Activated effector memory CD4-positive, alpha-beta T cell treated with anti-CD3 and anti-CD28 coated beads, Interleukin-2, amount 50 U/mL, for 16 hours (primary cell): ENCODE results near the gene TP53RK.
A peak's percentile ranks its signal among the peaks of the same experiment; 100 is the strongest.

Source experiments
- DNase-seq: peaks from one replicate; pipeline ENCODE4 v3.0.0-alpha.2; 2020

Gene TP53RK

DNA sequence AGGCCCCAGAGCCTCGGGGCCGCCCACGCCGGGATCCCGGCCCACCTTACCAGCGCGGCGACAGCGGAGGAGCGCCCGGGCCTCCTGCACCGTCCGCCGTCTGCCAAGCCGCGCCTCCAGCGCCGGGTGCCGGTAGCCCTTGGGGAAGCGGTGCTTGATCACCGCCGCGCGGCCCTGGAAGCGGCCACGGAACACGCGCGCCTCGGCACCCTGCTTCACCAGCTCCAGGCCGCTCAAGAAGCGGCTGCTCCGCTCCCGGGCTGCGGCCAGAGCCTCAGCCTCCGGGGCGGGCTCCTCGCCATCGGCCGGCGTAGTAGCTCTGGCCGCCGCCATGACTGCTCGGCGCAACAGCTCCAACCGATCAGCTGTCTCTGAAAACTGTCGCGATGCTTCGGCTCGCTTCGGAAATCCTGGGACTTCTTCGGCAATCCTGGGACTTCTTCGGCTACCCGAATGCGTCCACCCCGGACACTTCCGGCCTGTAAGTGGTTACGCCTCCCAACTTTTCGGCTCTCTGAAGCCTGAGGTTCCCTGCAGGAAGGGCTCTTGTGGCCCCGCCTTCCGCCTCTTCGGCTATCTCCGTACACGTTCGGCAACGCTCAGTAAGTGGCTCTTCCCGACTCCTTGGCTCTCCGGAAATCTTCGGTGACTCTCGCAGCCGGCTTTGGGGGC, at the start of gene TP53RK:
Gene TP53RK (minus strand): TSS at position 363 of the 672 bp plus-strand sequence. CDS start 30 bp downstream, at position 333.
- peak; percentile 98 for DNase-seq

DNA sequence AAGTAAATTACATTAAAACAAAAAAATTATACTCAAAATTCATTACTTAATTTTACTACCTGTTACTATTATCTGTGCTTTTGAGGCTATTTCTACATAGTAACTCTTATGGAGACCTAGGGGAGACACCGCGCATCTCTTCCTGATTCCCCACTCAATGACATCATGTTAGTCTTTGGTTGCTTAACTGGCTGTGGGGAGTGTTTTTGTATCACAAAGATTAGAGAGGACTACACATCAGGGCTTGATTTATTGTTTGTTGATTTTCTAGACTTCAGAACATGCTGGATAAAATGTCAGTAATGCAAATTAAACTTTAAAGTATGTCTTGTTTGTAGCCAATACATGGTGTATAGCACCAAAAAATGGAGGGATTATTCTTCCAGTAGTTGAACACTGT, 46.2 kb upstream of the TP53RK start:
- no peak for DNase-seq

DNA sequence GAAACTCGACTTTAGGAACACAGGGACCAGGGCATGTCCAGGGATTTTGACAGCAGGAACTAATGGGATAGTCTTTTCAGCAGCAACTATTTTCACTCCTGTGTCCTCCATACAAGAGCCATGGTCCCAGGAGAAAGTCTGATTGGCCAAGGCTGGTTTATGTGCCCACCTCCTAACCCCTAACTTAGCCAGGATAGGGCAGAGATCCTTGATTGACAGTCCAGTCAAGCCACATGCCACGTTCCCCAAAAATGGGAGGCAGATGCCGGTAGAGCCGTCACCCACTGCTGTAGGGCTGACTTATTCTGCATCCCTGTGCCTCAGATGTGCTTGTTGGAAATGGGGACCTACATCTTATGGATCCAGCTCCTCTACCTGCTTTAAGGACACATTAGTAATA, 42.5 kb upstream of the TP53RK start:
- DNase-seq = no peak

DNA sequence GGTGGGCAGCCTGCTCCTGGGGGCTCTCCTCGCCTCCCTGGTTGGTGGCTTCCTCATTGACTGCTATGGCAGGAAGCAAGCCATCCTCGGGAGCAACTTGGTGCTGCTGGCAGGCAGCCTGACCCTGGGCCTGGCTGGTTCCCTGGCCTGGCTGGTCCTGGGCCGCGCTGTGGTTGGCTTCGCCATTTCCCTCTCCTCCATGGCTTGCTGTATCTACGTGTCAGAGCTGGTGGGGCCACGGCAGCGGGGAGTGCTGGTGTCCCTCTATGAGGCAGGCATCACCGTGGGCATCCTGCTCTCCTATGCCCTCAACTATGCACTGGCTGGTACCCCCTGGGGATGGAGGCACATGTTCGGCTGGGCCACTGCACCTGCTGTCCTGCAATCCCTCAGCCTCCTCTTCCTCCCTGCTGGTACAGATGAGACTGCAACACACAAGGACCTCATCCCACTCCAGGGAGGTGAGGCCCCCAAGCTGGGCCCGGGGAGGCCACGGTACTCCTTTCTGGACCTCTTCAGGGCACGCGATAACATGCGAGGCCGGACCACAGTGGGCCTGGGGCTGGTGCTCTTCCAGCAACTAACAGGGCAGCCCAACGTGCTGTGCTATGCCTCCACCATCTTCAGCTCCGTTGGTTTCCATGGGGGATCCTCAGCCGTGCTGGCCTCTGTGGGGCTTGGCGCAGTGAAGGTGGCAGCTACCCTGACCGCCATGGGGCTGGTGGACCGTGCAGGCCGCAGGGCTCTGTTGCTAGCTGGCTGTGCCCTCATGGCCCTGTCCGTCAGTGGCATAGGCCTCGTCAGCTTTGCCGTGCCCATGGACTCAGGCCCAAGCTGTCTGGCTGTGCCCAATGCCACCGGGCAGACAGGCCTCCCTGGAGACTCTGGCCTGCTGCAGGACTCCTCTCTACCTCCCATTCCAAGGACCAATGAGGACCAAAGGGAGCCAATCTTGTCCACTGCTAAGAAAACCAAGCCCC, 36.2 kb upstream of the TP53RK start:
- DNase-seq = no peak

DNA sequence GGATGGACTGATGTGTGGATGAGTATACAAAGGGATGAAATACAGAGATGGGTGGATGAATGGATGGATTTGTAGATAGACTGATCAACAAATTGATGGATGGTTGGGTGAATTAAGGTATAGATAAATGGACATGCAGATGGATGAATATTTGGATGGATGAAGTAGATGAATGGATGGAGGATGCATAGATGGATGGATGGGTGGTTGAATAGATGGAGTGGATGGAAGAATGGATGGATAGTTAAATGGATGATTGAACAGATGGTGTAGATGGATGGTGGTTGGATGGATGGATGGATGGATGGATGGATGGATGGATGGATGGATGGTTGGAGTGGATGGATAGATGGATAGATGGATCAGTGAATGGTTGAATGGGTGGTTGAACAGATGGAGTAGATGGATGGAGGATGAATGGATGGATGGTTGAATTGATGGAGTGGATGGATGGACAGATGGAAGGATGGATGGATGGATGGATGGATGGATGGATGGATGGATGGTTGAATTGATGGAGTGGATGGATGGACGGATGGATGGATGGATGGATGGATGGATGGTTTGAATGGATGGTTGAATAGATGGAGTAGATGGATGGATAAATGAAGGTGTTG, 35.2 kb upstream of the TP53RK start:
- no peak for DNase-seq

DNA sequence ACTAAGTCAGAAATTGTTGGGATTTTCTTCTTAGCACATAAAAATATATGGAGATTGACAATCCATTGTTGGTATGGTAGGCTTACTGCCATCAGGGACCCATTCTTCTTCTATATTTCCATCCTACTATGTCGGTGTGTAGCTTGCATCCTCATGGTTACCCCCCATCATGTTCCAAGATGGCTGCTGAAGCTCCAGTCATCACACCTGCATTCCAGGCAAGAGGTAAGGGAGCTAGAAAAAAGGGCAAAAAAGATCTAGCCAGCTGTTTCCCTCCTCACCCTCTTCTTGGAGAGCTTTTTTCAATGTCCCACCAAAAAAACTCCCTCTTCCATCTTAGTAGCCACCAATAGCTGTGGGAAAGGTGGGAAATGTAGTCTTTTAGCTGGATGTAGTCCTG, 33.8 kb upstream of the TP53RK start:
- no peak for DNase-seq

DNA sequence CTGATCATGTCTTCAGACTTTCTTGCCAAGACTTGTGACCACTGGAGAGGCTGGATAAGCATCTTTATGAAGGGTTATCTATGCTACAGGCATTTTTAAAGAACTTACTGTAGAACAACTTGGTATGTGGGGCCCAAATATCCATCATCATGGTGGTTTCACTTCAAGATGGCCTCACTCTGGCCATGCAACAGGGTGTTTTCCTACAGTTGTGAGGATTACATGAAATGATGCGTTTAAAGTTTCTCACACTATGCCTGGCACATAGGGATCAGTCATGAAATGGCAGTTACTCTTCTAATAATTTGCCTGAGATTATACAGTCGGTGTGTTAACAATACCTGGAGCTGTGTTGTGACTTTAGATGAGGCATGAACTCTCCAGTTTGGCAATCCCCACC, 33.2 kb upstream of the TP53RK start:
- DNase-seq = no peak

DNA sequence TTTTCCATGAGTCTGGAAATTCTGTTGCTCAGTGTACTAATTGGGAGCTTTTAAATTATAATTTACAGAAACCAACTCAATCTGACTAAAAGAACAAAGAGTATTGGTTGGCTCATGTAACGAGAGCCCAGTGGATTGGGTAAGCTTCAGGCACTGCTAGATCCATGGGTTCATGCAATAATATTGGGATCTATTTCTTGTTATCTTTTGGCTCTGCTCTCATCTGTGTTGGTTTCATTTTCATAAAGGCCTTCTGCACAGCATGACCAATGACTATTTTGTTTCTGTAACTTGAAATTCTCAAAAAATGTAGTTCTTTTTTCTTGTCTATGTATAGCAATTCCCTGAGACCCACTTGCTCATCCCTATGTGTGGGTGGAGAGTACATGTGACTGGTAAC, 32.2 kb upstream of the TP53RK start:
- no peak for DNase-seq

DNA sequence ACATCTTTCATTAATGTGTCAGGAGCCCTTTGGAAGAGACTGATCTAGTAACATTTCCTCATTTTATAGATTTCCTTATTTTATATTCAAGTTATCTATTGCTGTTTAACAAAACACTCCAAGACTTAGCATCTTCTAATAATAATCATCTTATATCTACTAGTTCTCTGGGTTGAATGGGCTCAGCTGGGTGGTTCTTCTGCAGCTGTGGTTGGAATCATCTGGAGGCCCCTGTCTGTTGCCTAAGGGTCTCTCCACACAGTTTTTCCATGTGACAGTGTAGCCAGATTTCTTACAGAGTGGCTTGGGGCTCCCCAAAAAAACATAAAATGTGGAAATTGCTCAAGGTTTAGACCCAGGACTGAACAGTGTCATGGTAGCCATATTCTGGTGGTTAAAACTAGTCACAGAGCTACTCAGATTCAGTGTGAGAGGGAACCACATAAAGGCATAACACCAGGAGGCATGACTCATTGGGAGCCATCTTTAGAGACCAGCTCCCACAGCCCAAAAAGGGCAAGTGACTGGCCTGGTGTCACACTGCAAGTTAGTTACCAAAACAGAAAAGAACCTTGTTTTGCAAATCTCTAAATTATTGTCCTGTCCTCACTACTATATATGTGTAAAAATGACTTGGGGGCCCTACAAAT, 31.7 kb upstream of the TP53RK start:
- DNase-seq = no peak

DNA sequence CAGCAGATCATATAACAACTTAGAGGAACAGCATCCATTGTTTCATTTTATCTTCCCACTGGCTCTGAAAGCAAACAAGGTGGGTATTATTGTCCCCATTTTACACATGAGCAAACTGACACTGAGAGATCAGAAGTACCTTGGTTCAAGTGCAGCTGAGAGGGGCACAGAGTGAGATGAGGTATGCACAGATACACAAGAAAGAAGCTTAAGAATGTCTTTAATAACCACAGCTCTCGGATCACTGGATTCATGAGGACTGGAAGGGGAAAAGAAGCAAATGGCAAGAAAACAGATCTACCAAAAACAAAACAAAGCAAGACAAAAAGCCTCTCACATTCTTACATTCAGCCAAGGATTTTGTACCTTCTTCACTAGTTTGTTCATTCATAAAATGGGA, 30.8 kb upstream of the TP53RK start:
- no peak for DNase-seq

DNA sequence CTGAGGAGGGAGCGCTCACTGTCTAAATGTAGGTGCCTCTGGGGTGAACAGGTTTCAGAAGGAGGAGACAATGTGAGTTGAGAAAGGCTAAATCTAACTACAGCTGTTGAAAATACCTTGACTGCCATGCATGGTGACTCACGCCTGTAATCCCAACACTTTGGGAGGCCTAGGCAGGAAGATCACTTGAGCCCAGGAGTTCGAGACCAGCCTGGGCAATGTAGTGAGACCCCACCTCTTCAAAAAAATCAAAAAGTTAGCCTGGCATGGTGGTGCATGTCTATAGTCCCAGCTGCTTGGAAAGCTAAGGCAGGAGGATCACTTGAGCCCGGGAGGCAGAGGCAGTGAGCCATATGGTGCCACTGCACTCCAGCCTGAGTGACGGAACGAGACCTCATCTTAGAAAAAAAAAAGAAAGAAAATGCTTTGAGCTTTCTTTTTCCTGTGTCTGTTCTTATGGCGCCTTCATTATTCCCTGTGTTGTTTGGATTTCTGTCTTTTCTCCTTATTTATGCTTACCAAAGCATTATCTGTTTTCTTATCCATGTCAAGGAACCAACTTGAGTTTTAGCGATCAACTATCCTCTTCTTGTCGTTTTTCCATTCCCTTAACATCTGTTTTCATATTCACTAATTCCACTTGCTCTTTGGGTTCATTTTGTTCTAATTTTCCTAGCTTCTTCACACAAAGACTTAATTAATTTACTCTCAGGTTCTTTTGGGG, 28.7 kb upstream of the TP53RK start:
- DNase-seq = no peak

DNA sequence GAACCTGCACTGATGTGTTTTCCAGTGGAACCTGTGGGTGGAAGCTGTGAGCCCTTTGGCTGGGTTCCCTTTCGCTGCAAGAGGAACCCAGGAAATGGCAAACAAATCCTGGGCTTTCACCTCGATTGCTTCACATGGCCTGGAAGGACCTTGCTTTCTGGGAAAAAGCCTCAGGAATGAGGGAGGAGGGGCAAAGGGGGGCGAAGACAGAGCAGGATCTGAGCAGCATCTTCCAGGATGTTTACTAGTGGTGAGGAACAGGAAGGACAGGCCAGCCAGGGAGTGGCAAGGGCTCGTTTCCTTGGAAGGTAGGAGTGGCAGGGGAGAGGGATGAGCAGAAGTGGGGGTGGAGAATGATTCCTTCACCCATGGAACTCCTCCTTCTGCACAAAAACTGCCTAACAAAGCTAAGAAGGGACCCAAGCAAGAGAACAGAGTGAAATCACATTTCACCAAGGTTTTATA, 26.1 kb upstream of the TP53RK start:
- no peak for DNase-seq

DNA sequence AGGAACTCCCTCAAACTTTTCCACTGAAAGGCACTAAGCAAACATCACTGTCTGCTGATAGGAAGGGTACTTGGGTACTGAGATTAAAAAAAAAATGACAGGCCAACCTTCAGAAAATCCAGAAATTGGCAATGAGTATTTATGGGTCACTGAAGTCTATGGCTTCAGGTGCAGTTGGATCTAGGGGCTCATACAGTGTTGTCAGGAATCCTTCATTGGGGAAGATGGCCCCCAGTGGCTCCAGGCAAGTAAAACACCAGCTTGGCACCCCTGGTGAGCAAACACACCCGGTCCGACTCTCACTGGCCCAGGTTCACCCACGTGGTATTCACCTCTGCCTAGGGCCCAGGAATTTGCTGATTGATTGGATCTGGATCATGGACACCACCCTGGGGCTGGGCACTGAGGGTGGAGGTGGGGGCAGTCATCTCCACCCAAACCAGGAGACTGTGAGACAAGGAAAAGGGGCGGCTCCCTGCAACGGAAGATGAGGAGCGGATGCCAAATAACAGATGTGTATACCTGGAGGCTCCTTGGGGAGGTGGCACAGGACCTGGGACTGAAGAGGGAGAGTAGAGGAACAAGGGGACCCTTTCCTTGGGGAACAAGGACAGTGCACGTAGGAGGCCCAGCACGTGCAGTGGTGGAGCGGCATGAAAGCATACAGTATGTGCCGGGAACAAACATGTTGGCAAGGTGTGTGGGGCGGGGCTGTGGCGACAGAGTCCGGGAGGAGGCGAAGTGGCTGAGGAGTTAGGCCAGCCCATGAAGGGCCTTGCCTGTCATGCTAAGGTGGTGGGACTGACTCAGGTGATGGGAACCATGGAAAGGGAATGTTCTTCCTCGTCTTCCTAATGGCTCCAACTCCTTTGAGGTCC, 25.0 kb upstream of the TP53RK start:
- DNase-seq = no peak

DNA sequence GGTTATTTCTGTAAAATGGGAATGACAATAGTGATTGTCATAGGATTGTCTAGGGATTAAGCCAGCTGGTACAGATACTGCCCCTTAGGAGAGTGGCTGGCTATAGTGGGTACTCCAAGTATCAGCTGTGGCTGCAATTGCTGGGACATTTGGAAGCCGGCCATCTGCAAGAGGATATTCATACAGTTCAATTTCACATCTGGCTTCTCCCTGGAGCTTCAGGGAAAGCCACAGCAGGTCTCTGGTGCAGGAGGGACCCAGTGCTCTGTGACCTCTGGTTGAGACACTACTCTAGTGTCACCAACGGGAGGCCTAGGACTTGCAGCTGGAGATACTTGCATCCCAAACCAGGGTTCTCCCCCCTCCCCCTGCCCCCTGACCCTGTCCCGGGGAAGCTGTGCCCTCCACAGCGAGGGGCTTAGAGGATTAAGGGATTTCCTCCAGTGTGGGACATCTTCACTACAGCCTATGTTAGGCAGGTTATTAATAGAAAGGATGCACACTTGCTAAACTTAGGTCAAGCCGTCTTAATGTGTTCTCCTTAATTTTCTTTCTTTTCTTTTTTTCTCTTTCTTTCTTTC, 22.9 kb upstream of the TP53RK start:
- DNase-seq = no peak

DNA sequence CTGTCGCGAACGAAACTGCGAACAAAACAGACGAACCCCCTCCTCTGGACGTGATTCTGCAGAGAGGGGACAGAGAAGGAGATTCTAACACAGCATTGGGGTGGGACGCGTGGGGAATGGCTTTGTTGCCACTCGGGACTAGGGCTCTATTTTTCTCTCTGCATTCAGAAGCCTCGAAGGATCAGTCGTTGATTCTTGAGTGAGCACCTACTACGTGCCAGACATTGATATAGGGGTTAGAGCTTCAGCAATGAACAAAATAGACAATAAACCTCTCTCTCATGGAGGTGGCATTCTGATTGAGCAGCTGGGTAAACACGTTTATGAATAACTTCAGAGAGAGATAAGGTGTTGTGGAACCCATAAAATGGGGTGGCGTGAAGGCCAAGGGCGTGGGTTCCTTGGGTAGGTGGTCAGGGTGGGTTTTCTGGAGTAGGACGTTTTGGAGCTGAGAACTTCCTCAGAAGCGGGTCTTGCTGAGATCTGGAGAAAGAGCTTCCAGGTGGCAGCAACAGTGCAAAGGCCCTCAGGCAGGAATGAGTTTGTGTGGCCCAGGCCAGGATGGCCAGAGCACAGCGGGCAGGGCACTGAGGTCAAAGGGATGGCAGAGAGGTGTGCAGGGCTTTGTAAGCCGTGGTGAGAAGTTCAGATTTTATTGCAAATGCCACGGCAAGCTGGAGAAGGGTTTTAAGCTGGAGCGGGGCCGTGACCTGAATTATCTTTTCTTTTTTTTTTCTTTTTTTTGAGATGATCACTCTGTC, 21.1 kb upstream of the TP53RK start:
- DNase-seq = no peak

DNA sequence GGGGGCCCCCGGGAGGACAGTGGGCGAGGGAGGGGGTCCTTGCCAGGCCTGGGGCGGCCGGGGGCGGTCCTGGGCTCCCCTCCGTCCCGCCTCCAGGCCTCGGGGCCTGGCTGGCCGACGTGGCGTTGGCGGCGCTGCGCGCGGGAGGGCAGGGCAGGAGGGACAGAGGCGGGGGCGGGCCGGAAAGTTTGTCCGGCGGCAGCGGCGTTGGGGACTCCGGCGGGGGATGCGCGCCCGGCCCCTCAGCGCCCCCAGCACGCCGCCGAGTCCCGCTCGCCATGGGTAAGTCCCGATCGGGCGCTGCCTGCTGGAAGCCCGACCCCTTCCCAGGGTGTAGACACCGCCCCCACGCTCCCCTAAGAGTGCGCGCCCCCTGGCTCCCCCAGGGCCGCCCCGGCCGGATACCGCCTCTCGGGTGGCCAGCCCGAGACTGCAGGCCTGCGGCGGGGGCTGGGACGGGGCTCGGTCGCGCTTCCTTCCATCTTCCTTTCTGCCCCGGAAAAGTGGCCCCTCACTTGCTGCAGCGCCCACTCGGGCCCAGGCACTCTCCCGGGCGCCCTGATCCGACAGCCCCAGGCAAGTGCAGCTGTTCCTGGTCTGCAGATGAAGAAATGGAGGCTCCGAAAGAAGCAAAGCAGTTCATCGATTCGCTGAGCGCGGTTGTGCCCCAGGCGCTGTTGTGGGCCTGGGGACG, 20.4 kb upstream of the TP53RK start, which contains the start of gene SLC2A10:
Gene SLC2A10 (plus strand): TSS at position 191 of the 694 bp plus-strand sequence. CDS start 88 bp downstream, at position 279.
- DNase-seq = no peak

DNA sequence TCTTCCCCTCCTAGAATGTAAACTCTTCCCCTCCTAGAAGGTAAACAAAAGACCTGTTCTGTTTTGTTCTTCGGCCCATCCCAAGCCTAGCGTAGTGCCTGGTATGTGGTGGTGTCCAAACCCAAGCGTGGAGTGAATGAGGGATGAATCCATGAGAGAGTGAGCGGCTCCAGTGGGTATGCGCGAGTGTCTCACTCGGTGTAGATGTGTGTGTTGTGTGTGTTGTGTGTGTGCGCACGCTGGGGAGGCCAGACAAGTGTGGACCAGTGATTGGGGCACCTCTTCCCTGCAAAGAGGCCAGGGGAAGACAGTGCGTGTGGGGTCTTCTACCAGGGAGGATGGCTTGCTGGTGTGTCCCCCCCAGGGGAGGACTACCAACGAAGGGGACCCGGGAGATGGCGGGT, 19.8 kb upstream of the TP53RK start:
- no peak for DNase-seq

DNA sequence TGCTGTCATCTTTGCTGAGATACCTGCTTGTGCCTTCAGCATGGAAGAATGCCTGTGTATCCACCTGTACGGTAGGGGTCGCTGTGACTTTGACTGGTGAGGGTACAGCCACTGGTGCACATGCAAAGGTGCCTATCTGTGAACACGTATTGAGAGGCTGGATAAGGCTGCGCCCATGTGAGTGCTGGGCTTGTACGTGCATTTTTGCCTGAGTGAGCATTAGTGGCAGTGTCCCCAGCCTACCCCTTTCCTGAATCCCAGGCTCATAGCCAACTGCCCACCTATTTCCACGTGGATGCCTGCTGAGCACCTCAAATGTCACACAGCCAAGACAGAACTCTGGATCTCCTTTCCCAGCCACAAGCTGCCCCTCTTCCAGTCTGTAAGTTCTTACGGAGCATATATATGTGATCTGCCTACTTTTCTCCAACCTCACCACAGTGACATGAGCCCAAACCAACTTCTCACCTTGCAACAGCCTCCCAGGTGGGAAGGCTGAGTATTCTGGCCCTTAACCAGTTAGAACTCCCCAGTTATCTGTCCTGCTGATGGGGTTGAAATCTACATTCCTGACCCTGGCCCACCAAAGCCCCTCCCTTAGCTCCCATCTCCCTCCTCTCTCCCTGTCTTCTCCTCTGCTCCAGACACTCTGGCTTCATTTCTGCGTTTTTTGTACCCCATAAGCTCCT, 19.1 kb upstream of the TP53RK start:
- no peak for DNase-seq

DNA sequence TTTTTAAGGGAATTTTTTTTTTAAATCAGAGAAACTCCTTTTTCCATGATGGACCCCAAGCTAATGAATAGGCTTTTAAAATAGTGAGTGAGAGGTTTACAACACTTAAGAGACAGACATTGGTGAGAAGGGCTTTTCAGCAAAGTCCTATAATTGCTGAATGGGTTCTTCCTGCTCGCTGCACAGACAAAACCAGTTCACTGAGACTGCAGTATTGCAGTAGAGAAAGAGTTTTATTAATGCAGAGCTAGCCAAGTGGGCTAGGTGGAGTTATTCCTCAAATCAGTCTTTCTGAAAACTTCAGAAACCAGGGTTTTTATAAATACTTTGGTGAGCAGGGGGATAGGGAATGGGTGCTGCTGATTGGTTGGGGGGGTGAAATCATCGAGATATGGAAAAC, 17.0 kb upstream of the TP53RK start:
- DNase-seq = no peak
